ENCODE measurements around the gene CERS6. TPM values are rescaled to one million over a fixed set of nuclear protein-coding genes. Genes with fewer than 3 reads are reported as not detected.

Gene CERS6
- total and polyA plus RNA-seq, 2 of the 8 experiments (the other 6 are each of a cell fraction or from before 2014, with no cell fraction given) = 6.8 to 28.2 TPM

GRCh38 chr2:168632709-168633121, 176.6 kb downstream of the CERS6 start:
- no peak overlapping the region for H4K8ac ChIP-seq (ENCODE audit: extremely low read depth, insufficient read depth, low read length)
- DNase-seq (ENCODE audit: low read depth in 1 of 2, low spot score in 2 of 2) = no peak
- no peak overlapping the region for H4K91ac ChIP-seq (replicated peaks; ENCODE audit: insufficient read length, low read length)
- peak; percentile 32 for FAIRE-seq
- CTCF ChIA-PET (ENCODE audit: partially characterized antibody) = interaction anchor here (0.8 to 1.7 kb wide), 4 partner anchors 10 to 41 kb away, joined by 3 to 8 read pairs (median 3); no protein-coding TSS in a partner anchor
- H3K4me3 ChIP-seq (ENCODE audit: extremely low read depth in 1 of 4, insufficient read depth in 2 of 4, low read depth in 3 of 4, low read length in 4 of 4) = no peak overlapping the region
- POLR2A ChIA-PET (ENCODE audit: partially characterized antibody) = no interaction called here
- H3K4ac ChIP-seq (replicated peaks; ENCODE audit: insufficient read length, low read depth, low read length) = no peak overlapping the region
- H3K56ac ChIP-seq (replicated peaks; ENCODE audit: insufficient read length, low read depth, low read length) = no peak overlapping the region
- no peak overlapping the region for H3K9ac ChIP-seq (replicated peaks in 1 of 4; ENCODE audit: extremely low read depth in 1 of 4, low read depth in 3 of 4, low read length in 3 of 4)
- no peaks in the 10 kb centered on the region for H3K79me1 ChIP-seq (ENCODE audit: low read depth, low read length)
- no peak overlapping the region for H3K18ac ChIP-seq (ENCODE audit: extremely low read depth, low read length)
- WGBS, 2 experiments (ENCODE audit: extremely low coverage in 1 of 2, insufficient coverage in 1 of 2, insufficient read length in 1 of 2, insufficient replicate concordance in 2 of 2, low coverage in 1 of 2, low lambda C conversion rate in 2 of 2, missing lambda C conversion rate in 1 of 2) = 66% methylated on average over 7 of the region's 7 CpGs; no CpG with 5 or more reads in 1 of the 2 experiments
- H3K79me2 ChIP-seq (ENCODE audit: control insufficient read depth in 1 of 2, insufficient read depth in 2 of 2, low read length in 2 of 2) = no peaks in the 10 kb centered on the region
- H3K4me2 ChIP-seq (ENCODE audit: insufficient read depth in 1 of 2, low read depth in 2 of 2, low read length in 2 of 2) = no peak overlapping the region
- H3K27me3 ChIP-seq (replicated peaks in 1 of 4; ENCODE audit: control insufficient read depth in 3 of 4, extremely low read depth in 1 of 4, insufficient read depth in 3 of 4, low read length in 3 of 4) = no peaks in the 10 kb centered on the region
- no peak overlapping the region for H3K27ac ChIP-seq (ENCODE audit: low read depth, low read length)
- no peaks in the 10 kb centered on the region for H3K36me3 ChIP-seq (ENCODE audit: control insufficient read depth in 2 of 4, insufficient read depth in 4 of 4, low read length in 3 of 4)
- H4K20me1 ChIP-seq (replicated peaks in 1 of 2; ENCODE audit: control insufficient read depth in 1 of 2, insufficient read depth in 2 of 2, low read length in 2 of 2) = no peaks in the 10 kb centered on the region
- H4K5ac ChIP-seq (ENCODE audit: insufficient read length, low read depth, low read length) = no peak overlapping the region
- H2BK20ac ChIP-seq (ENCODE audit: low read length) = no peak overlapping the region
- H2BK5ac ChIP-seq (ENCODE audit: low read depth, low read length) = no peak overlapping the region
- no peak overlapping the region for H2AFZ ChIP-seq (ENCODE audit: low read length)
- H2BK120ac ChIP-seq (replicated peaks; ENCODE audit: low read depth, low read length) = no peak overlapping the region
- no peaks in the 10 kb centered on the region for H3K23me2 ChIP-seq (ENCODE audit: low read depth, low read length)
- H2BK15ac ChIP-seq (ENCODE audit: low read length) = no peak overlapping the region
- peaks cover 2 to 16% (median 4%) of the 10 kb centered on the region in 4 experiments; a peak in 5 of 7 replicates for H3K4me1 ChIP-seq (replicated peaks in 1 of 4; ENCODE audit: control insufficient read depth in 3 of 4, insufficient read depth in 4 of 4, low read length in 3 of 4)
- H2BK12ac ChIP-seq (ENCODE audit: low read depth, low read length) = no peak overlapping the region
- TF ChIP-seq CTBP2 (IDR thresholded peaks at IDR 0.05; ENCODE audit: borderline replicate concordance, insufficient read depth, insufficient read length, low read length) (no peak), EP300 (IDR thresholded peaks at IDR 0.05; ENCODE audit: borderline replicate concordance in 1 of 2, low read depth in 2 of 2, low read length in 2 of 2) (no peak), TEAD4 (IDR thresholded peaks at IDR 0.05; ENCODE audit: low read depth, low read length) (0 out of 2 replicates have a peak, but pooled peaks have one; percentile 14), PHF8 (conservative IDR thresholded peaks at IDR 0.05; ENCODE audit: low read depth, low read length) (no peak)
- H2AK5ac ChIP-seq (ENCODE audit: low read depth, low read length) = no peak overlapping the region; the same call in 1 of the 2 replicates
- no peak overlapping the region for H3K14ac ChIP-seq (ENCODE audit: insufficient read length)
- no peak overlapping the region for H3K23ac ChIP-seq (ENCODE audit: insufficient read length)
- H3K9me3 ChIP-seq (ENCODE audit: insufficient read depth in 2 of 2, low read depth in 1 of 2, low read length in 1 of 2) = no peaks in the 10 kb centered on the region
